Stomach (tissue), 9 donors: ENCODE results near the gene PPP4C. TPM values are rescaled to one million over a fixed set of nuclear protein-coding genes. Genes with fewer than 3 reads are reported as not detected.

Experiments used
- DNase-seq, 2 donors: peaks; one replicate each; pipeline versions ENCODE4 v3.0.0 to v3.0.0-alpha.2; 2013 to 2019
- H3K27ac ChIP-seq, 5 donors: fragments of 200-600 bp in 4 of 5; sonication (generic) in 4 of 5; one replicate each; pipeline ENCODE4 v1.5.1; 2013 to 2019; ENCODE audit warnings: mild to moderate bottlenecking in 1 of 5, moderate library complexity in 1 of 5
- H3K27me3 ChIP-seq, 3 donors: fragments of 200-600 bp; sonication (generic); one replicate each; pipeline ENCODE4 v1.5.1; 2017 to 2019; ENCODE audit warnings: mixed run types in 1 of 3
- H3K36me3 ChIP-seq, 4 donors: fragments of 200-600 bp; sonication (generic); 1 replicate in 3 of 4; 2 replicates in 1 of 4; pipeline ENCODE4 v1.5.1; 2016 to 2019
- H3K4me1 ChIP-seq, 4 donors: fragments of 200-600 bp; sonication (generic); one replicate each; pipeline ENCODE4 v1.5.1; 2016 to 2019
- H3K4me3 ChIP-seq, 4 donors: fragments of 200-600 bp; sonication (generic) in 3 of 4; one replicate each; pipeline ENCODE4 v1.5.1; 2016 to 2019; ENCODE audit warnings: mild to moderate bottlenecking in 1 of 4
- H3K9me3 ChIP-seq, 4 donors: fragments of 200-600 bp; sonication (generic); one replicate each; pipeline ENCODE4 v1.5.1; 2016 to 2019
- EP300 ChIP-seq: sonication (generic); formaldehyde crosslinking; IDR thresholded peaks from one replicate; pipeline ENCODE4 v1.6.1; 2017; ENCODE audit warnings: antibody characterized with exemption
- POLR2A ChIP-seq, 4 donors: fragments of 450-650 bp; IDR thresholded peaks; one replicate each; pipeline ENCODE4 v1.6.1; 2016; ENCODE audit warnings: antibody characterized with exemption in 4 of 4, control low read depth in 2 of 4, mild to moderate bottlenecking in 1 of 4, moderate library complexity in 1 of 4
- POLR2AphosphoS5 ChIP-seq, 3 donors: sonication (generic); formaldehyde crosslinking; IDR thresholded peaks; one replicate each; pipeline ENCODE4 v1.6.1; 2016; ENCODE audit warnings: antibody characterized with exemption in 3 of 3
- WGBS, 5 donors: extraction: QIAGEN DNeasy Blood & Tissue Kit in 3 of 5; methylation state at CpG; one replicate each; pipeline versions ENCODE4 v1.1.5 to v1.1.7; 2013 to 2018; 5-methylcytosine and 5-hydroxymethylcytosine counted together
- intact Hi-C: fragments of 100-400 bp; cut with DNase I; formaldehyde crosslinking; loops from one replicate; pipeline ENCODE4 v1.15.1; 2023; ENCODE audit warnings: low total_unique reads
- polyA plus RNA-seq, 3 donors: library from polyadenylated mRNA; stranded (reverse); fragments of 200-250 nt; gene quantifications; one replicate each; pipeline ENCODE4 v1.2.3, GENCODE V29; 2013
- total RNA-seq, 5 donors: library from RNA; depleted of rRNA; stranded (reverse); fragments of >200 nt; gene quantifications; one replicate each; pipeline versions ENCODE4 v1.1.0 to v1.2.3, GENCODE V29; 2014 to 2016
- TF ChIP-seq, protein P1 (sequence below), 7 experiments: fragments of 450-650 bp in 4 of 7; fragments of 200-600 bp in 3 of 7; sonication (generic) in 3 of 7; IDR thresholded peaks; one replicate each; pipeline ENCODE4 v1.5.1; 2016 to 2019; ENCODE audit warnings: antibody characterized with exemption in 7 of 7, control low read depth in 2 of 7, mild to moderate bottlenecking in 1 of 7
- donor health status: healthy with polysubstance abuse.
- donor health status: Bipolar disorder and iron deficiency.
- donor health status: healthy.

The PPP4C gene
- total and polyA plus RNA-seq, 8 donors, result 21.4 to 118 (median 74.2) TPM

DNA sequence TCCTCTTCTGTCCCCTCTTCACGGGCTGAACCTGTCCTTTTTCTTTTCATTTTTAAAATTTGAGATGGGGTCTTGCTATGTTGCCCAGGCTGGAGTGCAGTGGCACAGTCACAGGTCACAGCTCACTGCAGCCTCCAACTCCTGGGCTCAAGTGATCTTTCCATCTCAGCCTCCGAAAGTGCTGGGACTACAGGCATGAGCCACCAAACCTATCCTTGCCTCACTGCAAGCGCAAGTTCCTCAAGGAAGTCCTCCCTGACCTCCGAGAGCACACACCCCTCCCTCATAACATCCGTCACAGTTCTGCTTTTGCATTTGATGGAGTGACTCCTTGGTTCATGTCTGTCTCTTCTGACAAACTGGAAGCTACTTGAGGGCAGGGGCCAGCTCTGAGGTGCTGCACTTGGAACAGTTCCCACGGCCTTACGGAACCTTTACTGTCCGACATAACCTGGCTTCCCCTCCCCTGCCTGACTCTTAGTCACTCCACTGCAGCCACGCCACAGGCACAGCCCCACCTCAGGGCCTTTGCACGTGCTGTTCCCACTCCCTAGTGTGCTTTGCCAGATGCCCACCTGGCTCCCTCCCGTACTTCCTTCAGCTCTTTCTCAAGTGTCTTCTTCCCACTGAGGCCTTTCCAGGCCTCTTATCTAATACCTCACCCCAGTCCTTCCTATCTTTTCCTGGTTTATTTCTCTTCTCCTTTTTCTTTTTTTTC is 11.5 kb downstream of the PPP4C start:
- intact Hi-C loops, result no loop called here
- WGBS, 5 donors, result 84 to 94% (median 90%) methylated on average over 11 of the region's 11 CpGs
- peaks cover 13 to 40% (median 17%) of the 10 kb centered on the region in 4 donors for H3K4me1 ChIP-seq
- no peaks in the 10 kb centered on the region for H3K9me3 ChIP-seq
- no peaks in the 10 kb centered on the region for H3K27me3 ChIP-seq
- H3K4me3 ChIP-seq, result no peak overlapping the region
- peaks cover 29 to 49% (median 41%) of the 10 kb centered on the region in 4 donors for H3K36me3 ChIP-seq
- DNase-seq, result peak in 1 of 2 donors; percentile 27
- peak overlapping the region in 2 of 5 donors; percentile 26 to 41 for H3K27ac ChIP-seq
- no peak for TF ChIP-seq POLR2AphosphoS5 (IDR thresholded peaks at IDR 0.05)
- TF ChIP-seq, protein P1, sequence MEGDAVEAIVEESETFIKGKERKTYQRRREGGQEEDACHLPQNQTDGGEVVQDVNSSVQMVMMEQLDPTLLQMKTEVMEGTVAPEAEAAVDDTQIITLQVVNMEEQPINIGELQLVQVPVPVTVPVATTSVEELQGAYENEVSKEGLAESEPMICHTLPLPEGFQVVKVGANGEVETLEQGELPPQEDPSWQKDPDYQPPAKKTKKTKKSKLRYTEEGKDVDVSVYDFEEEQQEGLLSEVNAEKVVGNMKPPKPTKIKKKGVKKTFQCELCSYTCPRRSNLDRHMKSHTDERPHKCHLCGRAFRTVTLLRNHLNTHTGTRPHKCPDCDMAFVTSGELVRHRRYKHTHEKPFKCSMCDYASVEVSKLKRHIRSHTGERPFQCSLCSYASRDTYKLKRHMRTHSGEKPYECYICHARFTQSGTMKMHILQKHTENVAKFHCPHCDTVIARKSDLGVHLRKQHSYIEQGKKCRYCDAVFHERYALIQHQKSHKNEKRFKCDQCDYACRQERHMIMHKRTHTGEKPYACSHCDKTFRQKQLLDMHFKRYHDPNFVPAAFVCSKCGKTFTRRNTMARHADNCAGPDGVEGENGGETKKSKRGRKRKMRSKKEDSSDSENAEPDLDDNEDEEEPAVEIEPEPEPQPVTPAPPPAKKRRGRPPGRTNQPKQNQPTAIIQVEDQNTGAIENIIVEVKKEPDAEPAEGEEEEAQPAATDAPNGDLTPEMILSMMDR (IDR thresholded peaks at IDR 0.05), result no peak
- TF ChIP-seq EP300, result no peak
- TF ChIP-seq POLR2A (IDR thresholded peaks at IDR 0.05), result no peak

DNA sequence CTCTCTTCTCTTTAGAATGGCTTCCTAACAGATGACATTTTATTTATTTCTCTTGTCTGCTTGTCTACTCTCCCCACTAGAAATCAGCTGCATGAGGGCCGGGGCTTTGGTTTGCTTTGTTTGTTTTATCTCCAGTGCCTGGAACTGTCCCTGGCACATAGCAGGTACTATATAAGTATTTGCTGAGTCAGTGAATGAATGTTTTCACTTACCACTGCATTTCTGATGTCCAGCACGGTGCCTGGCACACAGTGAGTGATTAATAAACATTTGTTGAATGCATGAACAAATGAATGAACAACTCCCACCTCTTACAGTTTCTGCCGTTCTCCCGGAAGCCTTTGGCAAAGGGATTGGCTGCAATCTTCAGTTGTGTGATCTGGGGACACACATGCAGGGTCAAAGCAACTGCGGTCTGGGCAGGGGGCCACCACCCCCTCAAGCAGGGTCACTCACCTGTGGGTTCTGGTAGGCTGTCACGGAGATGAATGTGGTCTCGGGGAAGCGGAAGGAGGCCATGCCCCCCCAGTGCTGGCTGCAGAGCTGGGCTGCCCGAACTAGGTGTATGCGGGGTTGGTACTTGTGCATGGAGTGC is 12.5 kb downstream of the PPP4C start:
- intact Hi-C loops, result no loop called here
- H3K36me3 ChIP-seq, result peaks cover 19 to 42% (median 33%) of the 10 kb centered on the region in 4 donors
- no peaks in the 10 kb centered on the region for H3K27me3 ChIP-seq
- no peak for DNase-seq
- H3K9me3 ChIP-seq, result no peaks in the 10 kb centered on the region
- no peak overlapping the region for H3K4me3 ChIP-seq
- TF ChIP-seq POLR2AphosphoS5 (IDR thresholded peaks at IDR 0.05) (no peak), POLR2A (IDR thresholded peaks at IDR 0.05) (no peak), EP300 (no peak)
- TF ChIP-seq, protein P1 (IDR thresholded peaks at IDR 0.05), result no peak
- H3K27ac ChIP-seq, result no peak overlapping the region
- H3K4me1 ChIP-seq, result peaks cover 23 to 50% (median 27%) of the 10 kb centered on the region in 4 donors
- WGBS, 5 donors, result 65 to 71% (median 67%) methylated on average over 9 to 10 of the region's 10 CpGs

DNA sequence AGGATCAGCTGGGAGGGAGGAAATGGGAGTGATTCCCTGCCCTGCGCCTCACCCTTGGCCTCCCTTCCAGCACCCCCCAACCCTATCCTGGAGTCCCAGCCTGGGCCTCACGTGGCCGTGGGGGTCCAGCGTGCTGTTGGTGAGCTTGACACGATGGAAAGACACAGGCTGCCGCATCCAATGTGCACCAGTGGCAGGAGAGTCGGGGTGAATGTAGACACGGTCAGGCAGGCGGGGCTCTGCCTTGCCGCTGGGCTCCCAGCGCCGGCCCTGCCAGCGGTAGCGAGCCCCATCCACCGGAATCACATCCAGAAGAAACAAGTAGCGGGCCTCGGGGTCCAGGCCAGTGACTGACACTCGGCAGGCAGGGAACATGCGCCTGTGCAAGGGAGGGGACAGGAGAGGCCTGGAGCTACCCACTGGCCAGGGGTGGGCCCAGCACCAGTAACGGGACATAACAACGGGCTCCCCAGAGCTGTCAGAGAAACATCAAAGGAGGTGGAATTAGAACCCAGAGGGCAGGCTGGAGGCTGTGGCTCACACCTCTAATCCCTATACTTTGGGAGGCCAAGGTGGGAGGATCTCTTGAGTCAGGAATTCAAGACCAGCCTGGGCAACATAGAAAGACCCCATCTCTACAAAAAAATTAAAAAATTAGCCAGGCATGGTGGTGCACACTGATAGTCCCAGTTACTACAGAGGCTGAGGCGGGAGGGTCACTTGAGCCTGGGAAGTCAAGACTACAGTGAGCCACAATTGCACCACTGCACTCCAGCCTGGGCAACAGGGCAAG is 13.2 kb downstream of the PPP4C start:
- no peaks in the 10 kb centered on the region for H3K9me3 ChIP-seq
- no peak overlapping the region for H3K4me3 ChIP-seq
- H3K36me3 ChIP-seq, result peaks cover 15 to 42% (median 32%) of the 10 kb centered on the region in 4 donors
- H3K4me1 ChIP-seq, result peaks cover 23 to 57% (median 33%) of the 10 kb centered on the region in 4 donors
- peak overlapping the region in 2 of 5 donors; percentile 10 to 88 for H3K27ac ChIP-seq
- no peaks in the 10 kb centered on the region for H3K27me3 ChIP-seq
- intact Hi-C loops, result no loop called here
- TF ChIP-seq EP300 (no peak), POLR2AphosphoS5 (IDR thresholded peaks at IDR 0.05) (no peak), POLR2A (IDR thresholded peaks at IDR 0.05) (no peak)
- TF ChIP-seq, protein P1 (IDR thresholded peaks at IDR 0.05), result no peak
- no peak for DNase-seq
- WGBS, 5 donors, result 78 to 85% (median 79%) methylated on average over 21 to 22 of the region's 22 CpGs
